ENCODE data around the gene GRM1.
"Not testable (repeated sequence)": the region's sequence is repeated elsewhere in the genome, so short reads cannot be mapped to it uniquely, and the experiment has no call there.

Gene GRM1

DNA sequence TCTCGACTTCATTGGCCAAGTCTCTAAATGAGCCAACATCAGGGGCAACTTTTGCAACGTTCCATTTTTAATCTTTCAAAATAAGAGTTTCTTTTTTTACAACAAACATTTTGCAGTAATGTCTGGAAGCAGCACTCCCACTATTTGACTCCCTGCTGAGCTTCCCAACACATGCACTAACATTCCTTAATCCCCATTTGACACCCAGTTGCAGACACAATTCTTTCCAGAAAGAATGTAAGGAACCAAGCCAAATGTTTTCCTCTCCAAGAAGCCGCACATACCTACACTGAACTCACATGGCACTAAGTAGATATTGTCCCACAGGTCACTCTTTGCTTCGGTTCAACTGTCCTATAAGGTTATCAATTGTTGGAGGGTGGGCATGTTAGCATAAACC is 165.6 kb downstream of the GRM1 start:
- no peak for DNase-seq (ENCODE audit: low read depth)

DNA sequence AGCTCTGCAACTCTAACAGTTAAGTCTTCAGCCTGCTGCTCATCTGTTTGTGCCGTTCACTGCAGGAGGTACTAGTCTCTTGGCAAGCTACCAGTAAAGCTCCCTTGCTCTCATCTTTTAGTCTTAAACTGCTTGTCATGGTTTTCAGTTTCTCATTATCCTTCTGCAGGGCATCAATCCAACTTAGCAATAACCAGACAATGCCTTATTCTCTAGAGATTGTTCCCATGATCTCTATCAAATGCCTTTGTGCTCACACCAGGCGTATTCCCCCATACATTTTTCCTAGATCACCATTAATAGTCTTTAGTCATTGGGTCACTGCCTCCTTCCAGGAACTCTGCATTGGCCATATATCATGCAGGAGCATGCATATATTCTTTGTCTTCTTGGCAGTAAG is 171.3 kb downstream of the GRM1 start:
- DNase-seq (ENCODE audit: low read depth) = peak; percentile 3

DNA sequence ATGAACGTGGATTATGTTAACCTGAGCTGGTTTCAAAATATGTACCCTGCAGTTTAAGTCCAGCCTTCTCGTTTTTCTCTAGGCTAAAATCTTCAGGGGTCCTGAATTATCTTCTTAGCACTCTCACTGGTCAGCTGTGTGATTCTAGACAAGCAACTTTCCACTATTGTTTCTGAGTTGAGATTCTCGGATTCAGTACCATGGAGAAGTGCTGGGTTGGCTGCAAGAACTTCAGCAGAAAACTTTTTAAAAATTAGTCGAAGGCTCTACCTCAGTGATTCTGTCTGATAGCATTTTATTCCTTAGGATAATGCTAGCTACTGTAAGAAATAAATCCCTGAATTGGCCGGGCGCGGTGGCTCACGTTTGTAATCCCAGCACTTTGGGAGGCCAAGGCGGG is 173.7 kb downstream of the GRM1 start:
- DNase-seq (ENCODE audit: low read depth) = no peak

DNA sequence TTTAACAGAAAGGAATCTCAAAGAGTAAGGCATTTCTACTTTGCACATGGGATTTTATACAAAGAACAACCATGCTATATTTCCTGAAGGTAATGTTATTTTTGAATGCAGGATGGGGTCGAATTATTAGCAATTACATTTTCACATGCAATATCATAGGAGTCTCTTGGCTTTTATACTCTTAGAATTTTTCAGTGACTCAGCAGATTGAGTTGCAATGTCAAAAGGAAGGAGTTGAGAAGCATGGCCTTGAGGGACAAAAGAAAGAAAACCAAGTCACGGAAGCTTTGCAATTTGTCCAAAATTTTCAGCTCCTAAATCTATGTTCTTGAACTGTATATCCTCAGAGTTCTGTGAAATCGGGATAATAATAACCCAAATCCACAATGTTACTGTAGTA is 181.1 kb downstream of the GRM1 start:
- no peak for DNase-seq (ENCODE audit: low read depth)

GRCh38 chr6:146210406-146211083 is 181.7 kb downstream of the GRM1 start:
- no peak for DNase-seq (ENCODE audit: low read depth)

DNA sequence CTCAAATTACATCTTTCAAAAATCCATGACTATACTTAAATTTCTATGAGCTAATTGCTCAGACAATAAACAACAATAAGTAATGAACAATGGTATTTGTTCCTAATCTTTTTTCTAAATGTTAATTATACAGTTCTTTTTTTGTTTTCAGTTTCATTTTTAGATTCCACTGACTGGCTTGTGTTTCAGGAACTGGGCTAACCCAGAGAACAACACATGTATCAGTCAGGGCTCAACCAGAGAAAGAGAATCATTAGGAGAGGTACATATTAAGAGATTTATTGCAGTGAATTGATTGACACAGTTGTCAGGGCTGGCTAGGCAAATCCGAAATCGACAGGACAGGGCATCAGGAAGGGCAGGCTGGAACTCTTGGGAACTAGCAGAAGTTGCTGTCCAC is 182.8 kb downstream of the GRM1 start:
- no peak for DNase-seq (ENCODE audit: low read depth)

DNA sequence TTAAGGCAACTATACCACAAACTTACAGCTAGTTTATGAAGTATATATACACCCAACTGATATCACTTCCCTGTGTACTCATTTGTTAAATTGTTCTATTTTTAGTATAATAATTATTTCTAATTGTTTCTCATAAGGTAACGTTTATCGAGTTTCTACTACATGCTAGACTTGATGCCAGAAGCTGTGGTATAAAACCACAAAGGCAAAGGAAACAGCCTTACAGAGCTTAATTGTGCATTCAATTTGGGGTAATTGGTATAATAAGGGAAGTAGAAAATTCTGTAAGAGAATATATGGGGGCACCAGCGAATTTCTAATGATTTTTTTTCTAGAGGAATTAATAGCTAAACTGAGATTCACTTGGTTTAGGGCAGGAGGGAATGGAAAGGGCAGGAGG is 183.9 kb downstream of the GRM1 start:
- no peak for DNase-seq (ENCODE audit: low read depth)

- no peak for DNase-seq (ENCODE audit: low read depth)
Measured at GRCh38 chr6:146219101-146219500, 190.2 kb downstream of the GRM1 start.

DNA sequence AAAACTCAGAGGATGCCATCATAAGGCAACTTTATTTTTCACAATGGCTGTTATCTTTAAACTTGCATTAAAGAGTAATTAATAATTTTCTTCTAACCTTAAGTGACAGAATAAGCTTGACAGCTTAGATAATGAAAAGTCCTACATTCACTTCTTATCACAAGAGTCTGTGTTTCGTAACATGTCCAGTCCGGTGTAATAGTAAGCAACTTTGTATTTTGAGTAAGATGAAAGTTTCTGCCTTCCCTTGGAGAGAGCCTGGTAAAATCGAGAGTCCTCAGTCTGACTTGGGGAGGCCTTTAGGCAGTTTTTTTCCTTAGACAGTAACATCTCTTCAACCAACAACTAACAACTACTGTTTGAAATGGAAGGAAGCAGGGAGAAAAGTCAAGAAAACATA is 195.6 kb downstream of the GRM1 start:
- no peak for DNase-seq (ENCODE audit: low read depth)

DNA sequence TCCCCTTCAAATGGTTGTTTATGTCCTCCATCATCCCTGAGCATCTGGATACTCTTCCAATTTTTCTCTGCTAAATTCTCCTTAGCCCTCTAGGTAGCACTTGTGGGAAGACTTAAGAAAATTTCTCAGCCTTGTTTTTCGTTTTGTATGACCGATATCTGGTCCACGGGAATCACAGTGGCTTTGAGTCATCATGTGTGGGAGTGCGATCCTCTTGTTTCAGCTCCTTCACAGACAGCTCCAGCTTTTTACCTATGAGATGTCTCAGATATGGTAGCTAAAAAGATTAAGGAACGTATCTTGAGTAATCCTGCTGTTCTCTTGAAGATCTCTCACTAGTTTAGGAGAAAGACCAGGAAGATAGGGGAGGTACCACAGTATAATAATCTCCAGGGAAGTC is 196.1 kb downstream of the GRM1 start:
- no peak for DNase-seq (ENCODE audit: low read depth)

DNA sequence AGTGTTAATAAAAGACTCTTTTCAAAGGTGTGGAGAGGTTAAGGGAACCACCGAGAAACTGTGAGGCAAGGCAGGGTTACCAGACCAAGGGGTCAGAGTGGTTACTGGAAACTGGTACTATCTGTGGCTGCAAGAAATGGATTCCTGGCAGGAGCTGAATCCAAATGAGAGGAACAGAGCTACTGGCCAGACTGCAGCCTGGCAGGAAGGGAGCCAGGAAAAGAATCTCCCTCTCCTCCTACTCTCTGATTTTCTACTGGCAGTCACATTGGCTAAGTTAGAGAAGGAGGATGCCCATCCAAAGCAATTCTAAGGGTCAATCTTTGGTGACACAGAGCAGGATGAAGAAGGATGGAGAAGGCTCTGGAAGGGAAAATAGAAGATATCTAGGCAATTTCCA is 211.5 kb downstream of the GRM1 start:
- DNase-seq (ENCODE audit: low read depth) = no peak

DNA sequence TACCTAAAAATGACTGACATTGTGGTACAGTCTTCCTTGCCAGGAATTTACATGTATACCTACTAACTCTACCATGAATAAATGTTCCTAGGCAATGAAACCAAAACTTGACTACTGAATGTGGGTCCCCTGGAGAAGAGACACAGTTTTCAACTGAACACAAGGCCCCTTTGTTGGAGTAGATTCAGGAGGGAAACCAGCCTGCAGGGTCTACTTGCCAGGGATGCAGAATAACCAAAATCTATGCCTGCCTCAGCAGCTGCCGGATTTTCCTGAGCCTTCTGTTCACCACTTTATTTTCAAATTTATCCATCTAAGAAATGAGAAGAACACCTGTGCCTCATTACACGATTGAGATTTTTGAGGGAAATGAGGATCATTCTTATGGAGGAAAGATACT is 211.9 kb downstream of the GRM1 start:
- DNase-seq (ENCODE audit: low read depth) = no peak

DNA sequence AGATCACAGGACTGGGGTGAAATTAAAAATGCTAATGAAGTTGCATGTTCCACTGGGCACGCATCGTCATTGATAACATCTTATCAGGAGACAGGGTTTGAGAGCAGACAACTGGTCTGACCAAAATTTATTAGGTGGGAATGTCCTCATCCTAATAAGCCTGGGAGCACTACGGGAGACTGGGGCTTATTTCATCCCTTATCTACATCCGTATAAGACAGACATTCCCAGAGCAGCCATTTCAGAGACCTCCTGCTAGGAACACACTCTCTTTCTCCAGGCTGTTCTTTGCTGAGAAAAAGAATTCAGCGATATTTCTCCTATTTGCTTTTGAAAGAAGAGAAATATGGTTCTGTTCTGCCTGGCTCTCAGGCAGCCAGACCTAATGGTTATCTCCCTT is 214.8 kb downstream of the GRM1 start:
- DNase-seq (ENCODE audit: low read depth) = not testable (repeated sequence)

GRCh38 chr6:146244630-146245143 is 215.8 kb downstream of the GRM1 start:
- DNase-seq (ENCODE audit: low read depth) = no peak

- DNase-seq (ENCODE audit: low read depth) = no peak
Measured at GRCh38 chr6:146246028-146246427, 217.2 kb downstream of the GRM1 start.

GRCh38 chr6:146253691-146254090 is 224.8 kb downstream of the GRM1 start:
- DNase-seq (ENCODE audit: low read depth) = no peak

GRCh38 chr6:146258206-146258605 is 229.3 kb downstream of the GRM1 start:
- no peak for DNase-seq (ENCODE audit: low read depth)

- no peak for DNase-seq (ENCODE audit: low read depth)
Measured at GRCh38 chr6:146260886-146261285, 232.0 kb downstream of the GRM1 start.

DNA sequence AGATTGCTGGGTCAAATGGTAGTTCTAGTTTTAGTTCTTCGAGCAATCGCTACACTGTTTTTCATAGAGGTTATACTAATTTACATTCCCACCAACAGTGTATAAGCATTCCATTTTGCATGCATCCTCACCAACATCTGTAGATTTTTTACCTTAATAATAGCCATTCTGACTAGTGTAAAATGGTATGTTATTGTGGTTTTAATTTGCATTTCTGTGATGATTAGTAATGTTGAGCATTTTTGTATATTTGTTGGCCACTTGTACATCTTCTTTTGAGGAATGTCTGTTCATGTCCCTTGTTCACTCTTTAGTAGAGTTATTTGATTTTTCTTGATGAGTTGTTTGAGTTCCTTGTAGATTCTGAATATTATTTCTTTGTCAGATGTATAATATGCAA is 236.2 kb downstream of the GRM1 start:
- DNase-seq (ENCODE audit: low read depth) = no peak

GRCh38 chr6:146267447-146267846 is 238.6 kb downstream of the GRM1 start:
- no peak for DNase-seq (ENCODE audit: low read depth)

- no peak for DNase-seq (ENCODE audit: low read depth)
Measured at GRCh38 chr6:146267946-146268345, 239.1 kb downstream of the GRM1 start.

GRCh38 chr6:146269482-146269881 is 240.6 kb downstream of the GRM1 start:
- no peak for DNase-seq (ENCODE audit: low read depth)

DNA sequence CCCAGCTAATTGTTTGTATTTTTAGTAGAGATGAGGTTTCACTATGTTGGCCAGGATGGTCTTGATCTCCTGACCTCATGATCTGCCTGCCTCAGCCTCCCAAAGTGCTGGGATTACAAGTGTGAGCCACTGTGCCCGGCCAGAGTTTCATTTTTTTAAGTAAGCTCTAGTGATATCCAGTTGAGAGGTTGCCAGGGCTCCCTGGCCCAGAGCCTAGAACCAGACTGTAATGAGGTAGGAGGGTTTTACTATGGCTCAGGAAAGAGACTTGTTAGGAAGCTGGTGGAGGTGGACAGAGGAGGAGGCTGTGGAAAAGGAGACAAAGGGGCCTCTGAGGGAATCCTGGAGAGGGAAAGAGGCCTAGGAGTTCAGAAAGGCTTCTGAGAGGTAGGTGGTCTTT is 242.3 kb downstream of the GRM1 start:
- peak; percentile 40 for DNase-seq (ENCODE audit: low read depth)

GRCh38 chr6:146273490-146273889 is 244.6 kb downstream of the GRM1 start:
- DNase-seq (ENCODE audit: low read depth) = no peak
